ENCODE measurements around the gene BIN1.
"Not testable (repeated sequence)": the region's sequence is repeated elsewhere in the genome, so short reads cannot be mapped to it uniquely, and the experiment has no call there.

BIN1 gene

GRCh38 chr2:127134833-127135830, 28.2 kb upstream of the BIN1 start:
- no peak for DNase-seq (ENCODE audit: low read depth in 2 of 2)

GRCh38 chr2:127134235-127134634, 27.3 kb upstream of the BIN1 start:
- DNase-seq (ENCODE audit: low read depth in 2 of 2) = no peak

- no peak for DNase-seq (ENCODE audit: low read depth in 2 of 2)
These were observed 26.8 kb upstream of the BIN1 start for GRCh38 chr2:127133793-127134192.

- no peak for DNase-seq (ENCODE audit: low read depth in 2 of 2)
These were observed 23.5 kb upstream of the BIN1 start for GRCh38 chr2:127130421-127130820.

GRCh38 chr2:127129937-127130336, 23.0 kb upstream of the BIN1 start:
- no peak for DNase-seq (ENCODE audit: low read depth in 2 of 2)

GRCh38 chr2:127128445-127128904, 21.5 kb upstream of the BIN1 start:
- DNase-seq (ENCODE audit: low read depth in 2 of 2) = no peak

GRCh38 chr2:127125821-127126220, 18.9 kb upstream of the BIN1 start:
- DNase-seq (ENCODE audit: low read depth in 2 of 2) = no peak

GRCh38 chr2:127124426-127124825, 17.5 kb upstream of the BIN1 start:
- DNase-seq (ENCODE audit: low read depth in 2 of 2) = no peak

GRCh38 chr2:127122361-127123027, 15.5 kb upstream of the BIN1 start:
- DNase-seq (ENCODE audit: low read depth in 2 of 2) = no peak

- no peak for DNase-seq (ENCODE audit: low read depth in 2 of 2)
These were observed 14.8 kb upstream of the BIN1 start for GRCh38 chr2:127121776-127122176.

GRCh38 chr2:127121353-127121752, 14.4 kb upstream of the BIN1 start:
- DNase-seq (ENCODE audit: low read depth in 2 of 2) = no peak

- not testable (repeated sequence) for DNase-seq (ENCODE audit: low read depth in 2 of 2)
These were observed 13.5 kb upstream of the BIN1 start for GRCh38 chr2:127120408-127120807.

- DNase-seq (ENCODE audit: low read depth in 2 of 2) = no peak
These were observed 11.5 kb upstream of the BIN1 start for GRCh38 chr2:127118467-127118866.

- no peak for DNase-seq (ENCODE audit: low read depth in 2 of 2)
These were observed 11.1 kb upstream of the BIN1 start for GRCh38 chr2:127118038-127118437.

GRCh38 chr2:127117603-127118002, 10.6 kb upstream of the BIN1 start:
- DNase-seq (ENCODE audit: low read depth in 2 of 2) = no peak

GRCh38 chr2:127115471-127116199, 8.7 kb upstream of the BIN1 start:
- DNase-seq (ENCODE audit: low read depth in 2 of 2) = no peak

- DNase-seq (ENCODE audit: low read depth in 2 of 2) = no peak
These were observed 4.0 kb upstream of the BIN1 start for GRCh38 chr2:127110985-127111384.

GRCh38 chr2:127108090-127108523, 1.2 kb upstream of the BIN1 start:
- DNase-seq (ENCODE audit: low read depth in 2 of 2) = no peak

- no peak for DNase-seq (ENCODE audit: low read depth in 2 of 2)
These were observed 657 bp upstream of the BIN1 start for GRCh38 chr2:127107622-127107999.

GRCh38 chr2:127106457-127106990, 430 bp downstream of the BIN1 start:
- DNase-seq (ENCODE audit: low read depth in 2 of 2) = no peak

- DNase-seq (ENCODE audit: low read depth in 2 of 2) = no peak
These were observed 1.1 kb downstream of the BIN1 start for GRCh38 chr2:127105656-127106456.
